Measurements from ENCODE around the gene SVIL.

DNA sequence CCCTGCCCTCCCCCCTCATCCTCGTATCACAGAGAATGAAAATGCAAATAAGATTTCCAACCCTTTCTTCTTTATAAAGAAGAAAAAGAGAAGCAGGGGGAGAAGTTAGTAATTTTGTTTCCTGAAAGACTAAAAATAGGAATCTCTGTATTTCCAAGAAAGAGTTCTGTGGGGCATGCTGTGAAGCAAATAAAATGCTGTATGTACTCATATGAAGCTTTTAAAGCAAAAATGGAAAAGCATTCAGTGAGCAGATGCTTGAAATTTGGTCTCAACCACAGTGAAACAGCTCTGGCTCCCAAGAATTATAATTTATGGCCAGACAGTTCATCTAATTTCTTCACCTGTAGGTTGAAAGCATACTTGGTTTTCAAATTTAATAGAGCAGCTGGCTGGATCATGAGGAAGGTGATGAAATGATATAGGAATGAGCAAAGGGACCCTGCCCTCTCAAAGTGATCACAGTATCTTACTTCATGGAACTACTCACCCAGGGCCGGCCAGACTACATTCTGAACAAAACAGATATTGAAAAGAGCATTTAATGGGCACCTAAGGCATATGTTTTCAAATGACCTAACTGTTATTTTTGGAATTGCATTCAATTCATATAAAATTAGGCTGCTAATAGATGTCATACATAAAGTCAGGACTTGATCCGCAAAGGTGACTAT is 31.4 kb downstream of the SVIL start:
- no peak for TF ChIP-seq EZH2phosphoT487 (IDR thresholded peaks at IDR 0.05; ENCODE audit: insufficient read depth, low read depth)
- TF ChIP-seq EZH2 (IDR thresholded peaks at IDR 0.05; ENCODE audit: insufficient read depth, poor library complexity, severe bottlenecking): no peak

All from GM23248 (cell line).